ENCODE measurements around the gene SLC38A3.

SLC38A3 gene

DNA sequence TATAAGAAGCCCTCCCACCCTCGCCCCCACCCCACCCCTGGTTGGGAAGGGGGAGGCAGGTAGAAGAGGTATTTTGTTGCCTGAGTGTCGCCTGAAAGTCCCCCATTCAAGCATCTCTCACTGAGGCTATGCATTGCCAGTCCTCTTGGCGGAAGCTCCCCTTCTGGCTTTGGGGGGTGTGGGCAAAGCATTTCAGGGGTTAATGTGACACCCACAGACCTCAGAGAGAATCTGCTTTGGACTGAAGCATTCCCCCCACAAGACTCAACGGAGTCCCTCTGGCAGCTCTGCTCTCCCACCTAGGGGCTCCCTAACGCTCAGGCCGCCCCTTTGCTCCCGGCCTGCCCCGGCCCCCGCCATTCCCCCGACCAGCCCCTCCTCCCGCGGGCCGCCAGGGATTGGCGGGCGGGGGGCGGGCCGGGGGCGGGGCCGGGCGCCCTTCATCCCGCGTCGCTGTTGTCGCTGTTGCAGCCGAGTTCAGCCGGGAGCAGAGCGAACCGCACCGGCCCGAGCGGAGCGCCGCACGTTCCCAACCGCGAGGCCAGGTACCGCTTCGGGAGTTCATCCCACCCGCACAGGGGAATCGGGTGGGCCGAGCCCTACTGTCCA is at the start of gene SLC38A3:
SLC38A3 (plus strand) TSS at position 468 of the 609 bp plus-strand sequence. CDS start 8,929 bp downstream, outside the sequence.
- in situ Hi-C loops (cut with MboI; ENCODE audit: low sequenced_read_pairs), result no loop called here

- in situ Hi-C loops (cut with MboI; ENCODE audit: low sequenced_read_pairs), result no loop called here
Measured at GRCh38 chr3:50155491-50155878, 49.6 kb upstream of the SLC38A3 start.

GRCh38 chr3:50155891-50156290 is 49.2 kb upstream of the SLC38A3 start:
- in situ Hi-C loops (cut with MboI; ENCODE audit: low sequenced_read_pairs), result no loop called here

GRCh38 chr3:50156549-50157493 is 48.2 kb upstream of the SLC38A3 start:
- in situ Hi-C loops (cut with MboI; ENCODE audit: low sequenced_read_pairs), result no loop called here

DNA sequence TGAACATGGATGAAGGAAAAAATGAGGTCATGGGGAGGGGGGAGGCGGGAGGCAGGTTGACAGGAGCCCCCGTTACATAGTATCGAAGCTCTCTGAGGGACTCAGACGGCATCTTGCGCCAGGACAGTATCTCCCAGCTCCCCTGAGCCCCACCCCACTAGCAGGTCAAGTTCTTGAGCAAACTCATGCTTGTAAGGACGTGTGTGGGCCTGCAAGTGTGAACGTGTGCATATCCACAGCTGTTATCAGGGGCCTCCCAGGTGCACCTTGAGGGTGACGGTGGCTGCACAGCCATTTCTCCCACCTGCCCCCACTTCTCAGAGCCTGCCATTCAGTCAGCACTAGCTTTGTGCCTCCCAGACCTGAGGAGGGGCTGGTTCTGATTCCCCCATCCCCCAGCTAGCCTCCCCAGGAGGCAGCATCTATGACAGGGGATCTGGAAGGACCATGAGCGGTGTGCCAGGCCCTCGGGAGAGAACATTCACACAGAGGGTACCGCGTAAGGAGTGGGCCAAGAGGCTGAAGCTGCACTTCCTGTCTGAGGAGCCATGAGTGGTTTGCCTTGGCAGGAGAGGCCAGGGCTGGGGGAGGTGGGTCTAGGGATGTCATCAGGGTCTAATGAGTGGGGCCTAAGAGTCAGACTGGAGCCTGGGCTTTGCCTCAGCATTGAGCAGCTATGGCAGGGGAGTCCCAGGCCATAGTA is 47.1 kb upstream of the SLC38A3 start:
- in situ Hi-C loops (cut with MboI; ENCODE audit: low sequenced_read_pairs), result no loop called here

- in situ Hi-C loops (cut with MboI; ENCODE audit: low sequenced_read_pairs), result no loop called here
Measured at GRCh38 chr3:50158530-50159146, 46.4 kb upstream of the SLC38A3 start.

DNA sequence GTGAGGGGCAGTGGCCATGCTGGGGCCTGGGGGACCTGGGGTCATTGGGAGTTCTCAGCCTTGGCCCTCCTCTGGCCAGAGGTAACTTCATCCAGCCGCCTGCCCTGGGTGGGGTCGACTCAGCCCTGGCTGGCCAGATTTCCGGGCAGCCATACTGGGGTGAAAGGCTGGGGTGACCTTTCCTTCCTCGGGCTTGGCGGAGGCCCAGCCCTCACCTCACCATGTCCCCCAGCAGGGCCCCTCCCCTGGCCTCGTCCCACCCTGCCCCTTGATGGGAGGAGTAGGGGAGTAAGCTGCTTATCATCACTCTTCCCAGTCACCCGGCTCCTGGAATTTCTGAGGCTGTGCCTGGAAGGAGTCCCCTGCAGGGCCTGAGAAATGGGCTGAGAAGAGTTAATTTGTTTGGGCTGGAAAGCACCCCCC is 44.5 kb upstream of the SLC38A3 start:
- in situ Hi-C loops (cut with MboI; ENCODE audit: low sequenced_read_pairs), result no loop called here

DNA sequence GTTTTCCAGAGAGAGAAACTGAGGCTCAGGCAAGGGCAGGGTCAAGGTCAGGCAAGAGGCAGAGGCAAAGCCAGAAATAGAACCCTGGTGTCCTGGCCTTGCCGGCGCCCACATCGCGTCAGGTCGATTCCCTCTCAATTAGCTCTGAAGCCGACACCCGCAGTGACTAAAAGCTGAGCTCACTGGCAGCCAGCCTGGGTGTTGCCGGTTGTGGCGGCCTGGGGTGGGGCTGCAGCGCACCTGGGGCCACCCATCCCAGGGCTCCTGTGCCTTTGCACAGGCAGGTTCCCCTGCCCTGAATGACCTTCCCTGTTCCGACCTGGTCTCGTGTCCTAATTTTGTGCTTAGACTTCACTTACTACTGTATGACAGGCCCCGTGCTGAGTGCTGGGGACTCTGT is 43.8 kb upstream of the SLC38A3 start:
- in situ Hi-C loops (cut with MboI; ENCODE audit: low sequenced_read_pairs), result no loop called here

- in situ Hi-C loops (cut with MboI; ENCODE audit: low sequenced_read_pairs), result no loop called here
Measured at GRCh38 chr3:50162034-50162883, 42.8 kb upstream of the SLC38A3 start.

- in situ Hi-C loops (cut with MboI; ENCODE audit: low sequenced_read_pairs), result no loop called here
Measured at GRCh38 chr3:50163572-50164455, 41.3 kb upstream of the SLC38A3 start.

DNA sequence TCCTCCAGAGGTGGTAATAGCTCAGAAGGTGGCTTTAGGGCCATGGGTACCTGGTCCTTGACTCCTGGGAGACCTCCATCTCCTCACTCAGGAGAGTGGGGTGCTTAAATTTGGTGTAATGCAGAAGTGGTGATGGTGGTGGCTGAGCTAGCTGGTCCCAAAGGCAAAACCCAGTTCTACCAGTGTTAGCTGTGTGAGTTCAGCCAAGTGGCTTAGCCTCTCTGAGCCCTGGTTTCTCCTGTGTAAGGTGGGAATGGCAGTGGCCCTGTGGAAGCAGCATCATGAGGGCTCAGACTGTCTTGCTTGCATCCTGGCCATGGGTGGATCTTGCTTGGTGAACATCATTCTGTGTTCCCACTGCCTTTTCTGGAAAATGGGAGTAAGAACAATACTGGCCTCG is 40.6 kb upstream of the SLC38A3 start:
- in situ Hi-C loops (cut with MboI; ENCODE audit: low sequenced_read_pairs), result no loop called here

- in situ Hi-C loops (cut with MboI; ENCODE audit: low sequenced_read_pairs), result no loop called here
Measured at GRCh38 chr3:50164984-50165909, 39.8 kb upstream of the SLC38A3 start.

DNA sequence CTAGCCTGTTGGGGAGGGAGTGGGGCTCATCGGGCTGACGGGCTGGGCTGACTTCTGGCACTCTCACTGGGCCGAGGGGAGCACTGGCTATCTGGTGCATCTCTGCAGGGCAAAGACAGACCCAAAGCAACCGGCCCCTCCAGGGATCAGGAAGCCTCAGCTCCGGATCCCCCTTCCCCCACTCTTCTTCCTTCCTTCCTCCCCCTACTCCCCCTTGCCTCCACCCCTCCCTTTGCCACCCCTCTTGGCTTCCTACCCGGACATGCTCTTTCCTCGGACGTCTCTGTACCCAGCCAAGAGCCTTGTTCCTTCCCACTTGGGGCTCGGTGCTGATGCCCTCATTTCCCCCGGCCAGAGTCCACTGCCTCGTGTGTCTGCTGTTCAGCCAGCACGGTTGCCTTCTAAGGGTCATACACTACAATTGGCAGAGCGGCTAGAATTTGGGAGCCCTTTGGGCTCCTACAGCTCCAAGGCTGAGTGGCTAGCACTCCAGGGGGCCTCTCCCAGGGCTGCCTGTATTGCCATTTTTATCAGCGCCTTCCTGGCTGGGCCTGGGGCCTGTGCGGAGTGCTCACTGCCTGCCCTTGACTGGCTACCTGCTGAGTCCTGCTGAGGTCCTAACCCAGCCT is 39.0 kb upstream of the SLC38A3 start:
- in situ Hi-C loops (cut with MboI; ENCODE audit: low sequenced_read_pairs), result no loop called here

DNA sequence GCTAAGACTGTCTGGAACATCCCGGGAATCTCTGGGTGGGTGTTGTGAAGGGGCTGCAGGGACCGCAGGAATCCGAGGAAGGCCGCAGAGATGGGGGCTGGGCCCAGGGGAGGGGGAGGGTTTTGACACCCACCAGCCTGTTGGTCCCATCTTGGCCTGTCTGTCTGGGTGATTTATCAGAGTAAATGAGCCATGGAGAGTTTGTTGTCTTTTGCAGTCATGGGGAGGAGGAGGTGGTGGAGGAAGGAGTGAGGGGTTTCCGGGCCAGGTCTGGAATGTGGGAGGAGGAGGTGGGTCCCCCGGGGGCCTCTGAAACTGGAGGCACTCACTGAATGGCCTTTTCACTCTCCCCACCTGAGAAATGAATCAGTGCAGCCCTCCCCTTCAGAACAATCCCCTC is 38.5 kb upstream of the SLC38A3 start:
- in situ Hi-C loops (cut with MboI; ENCODE audit: low sequenced_read_pairs), result no loop called here

- in situ Hi-C loops (cut with MboI; ENCODE audit: low sequenced_read_pairs), result no loop called here
Measured at GRCh38 chr3:50167069-50167840, 37.8 kb upstream of the SLC38A3 start.

GRCh38 chr3:50167841-50168209 is 37.2 kb upstream of the SLC38A3 start:
- in situ Hi-C loops (cut with MboI; ENCODE audit: low sequenced_read_pairs), result no loop called here

DNA sequence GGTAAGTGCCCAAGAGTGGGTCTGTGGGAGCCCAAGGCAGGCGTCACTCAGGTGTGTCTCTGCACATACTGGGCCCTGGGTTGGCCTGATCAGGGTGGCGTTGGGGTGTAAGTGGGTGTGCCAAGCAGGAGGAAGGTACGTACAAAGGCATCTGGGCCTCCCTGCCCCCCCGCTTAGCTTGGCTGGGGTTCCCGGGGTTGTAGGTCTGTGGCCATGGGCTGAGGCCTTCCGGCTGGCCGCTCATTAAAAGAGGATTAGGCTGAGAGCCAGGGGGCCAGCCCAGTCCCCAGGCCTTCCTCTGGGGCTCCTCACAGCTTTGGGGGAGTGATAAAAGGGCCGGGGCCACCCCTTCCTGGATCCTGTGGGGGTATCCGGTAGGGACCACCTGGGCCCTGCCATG is 36.7 kb upstream of the SLC38A3 start:
- in situ Hi-C loops (cut with MboI; ENCODE audit: low sequenced_read_pairs), result no loop called here
